RWPE1 (cell line): ENCODE results near the gene REXO4.

ENCODE experiments used
- CTCF ChIA-PET: fragments of 350-600 bp; sonication (Branson Sonifier 250); formaldehyde crosslinking; extraction: SDS; loops from one replicate; lab custom pipeline; 2021; lab: Yijun Ruan, JAX
- POLR2A ChIA-PET: fragments of 400-600 bp; formaldehyde crosslinking; extraction: SDS; loops from one replicate; lab custom pipeline; 2020; ENCODE audit warnings: antibody characterized with exemption; ENCODE audit not compliant: low non-redundant PET; lab: Yijun Ruan, JAX
- DNase-seq: peaks from one replicate; pipeline ENCODE4 v3.0.0; 2012; ENCODE audit warnings: low spot score
- H3K27ac ChIP-seq: fragments of 450-650 bp; 2 replicates; pipeline ENCODE4 v1.5.1; 2017
- CTCF ChIP-seq: fragments of 450-650 bp; conservative IDR thresholded peaks from 2 replicates; pipeline ENCODE4 v1.5.1; 2017; ENCODE audit warnings: low read depth, mild to moderate bottlenecking

Gene REXO4

DNA sequence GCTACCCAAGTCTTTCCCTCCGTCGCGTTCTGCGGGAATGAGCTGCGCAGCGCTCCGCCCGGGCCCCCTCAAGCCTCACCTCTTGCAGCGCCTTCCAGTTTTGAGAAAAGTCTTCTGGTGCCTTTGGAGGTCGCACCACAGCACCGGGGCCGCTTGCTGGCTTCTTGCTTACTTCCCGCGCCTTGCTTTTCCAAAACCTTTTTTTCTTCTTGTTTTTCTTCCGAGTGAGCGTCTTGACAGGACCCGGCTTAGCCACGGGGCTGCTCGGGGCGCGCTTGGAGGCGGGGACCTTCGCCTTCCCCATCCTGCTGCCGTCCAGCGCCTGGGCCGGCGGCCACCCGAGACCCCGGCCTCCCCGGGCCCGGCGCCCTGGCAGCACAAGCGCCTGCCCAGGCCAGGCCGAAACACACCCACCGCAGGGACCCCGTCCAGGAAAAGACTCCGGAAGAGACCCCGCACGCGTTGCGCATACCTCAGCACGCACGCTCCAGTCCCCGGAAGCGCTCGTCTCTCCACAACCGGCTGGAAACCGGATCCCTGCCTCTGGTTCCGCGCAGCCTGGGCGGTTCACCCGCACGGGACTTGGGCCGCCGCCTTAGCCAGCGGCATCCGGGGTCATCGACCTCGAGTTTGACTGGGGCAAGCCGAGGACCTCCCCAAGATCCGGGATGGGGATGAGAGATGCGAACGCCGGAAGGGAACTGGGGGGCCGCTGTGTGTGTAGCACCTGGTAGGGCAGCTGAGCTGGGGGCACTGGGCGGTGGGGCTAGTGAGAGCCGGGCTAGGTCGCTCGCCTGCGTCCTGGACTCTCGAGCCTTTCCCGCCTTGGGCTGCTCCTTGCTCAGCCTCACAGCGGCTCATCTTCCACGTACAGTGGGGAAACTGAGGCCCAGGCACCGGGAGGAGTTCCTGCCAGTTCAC is at the start of gene REXO4:
TSS of gene REXO4 (minus strand) at position 470 of the 921 bp plus-strand sequence. CDS start at position 304, 166 bp downstream.
- peak; percentile 95 for DNase-seq
- H3K27ac ChIP-seq: peak within 1 kb of the TSS; percentile 88
- no peak for TF ChIP-seq CTCF
- CTCF ChIA-PET: interaction anchor here (0.6 kb wide), 1 partner anchor 46 kb away, joined by 4 read pairs; no protein-coding TSS in a partner anchor
- POLR2A ChIA-PET: interaction anchor here (0.5 to 1.0 kb wide), 3 partner anchors 41 to 578 kb away, joined by 3 to 6 read pairs (median 5); no protein-coding TSS in a partner anchor

- TF ChIP-seq CTCF: no peak
- H3K27ac ChIP-seq: no peak overlapping the region
- POLR2A ChIA-PET: no interaction called here
- CTCF ChIA-PET: no interaction called here
- no peak for DNase-seq
Observed at GRCh38 chr9:133467101-133467500, 49.3 kb upstream of the REXO4 start.

GRCh38 chr9:133465984-133466383 is 48.2 kb upstream of the REXO4 start:
- DNase-seq: no peak
- ChIA-PET POLR2A (interaction anchor here (0.6 kb wide), 1 partner anchor 65 kb away, joined by 9 read pairs; no protein-coding TSS in a partner anchor), CTCF (interaction anchor here (0.6 to 1.2 kb wide), 3 partner anchors 21 to 70 kb away, joined by 3 to 4 read pairs (median 3); no protein-coding TSS in a partner anchor)
- no peak for TF ChIP-seq CTCF
- no peak overlapping the region for H3K27ac ChIP-seq

DNA sequence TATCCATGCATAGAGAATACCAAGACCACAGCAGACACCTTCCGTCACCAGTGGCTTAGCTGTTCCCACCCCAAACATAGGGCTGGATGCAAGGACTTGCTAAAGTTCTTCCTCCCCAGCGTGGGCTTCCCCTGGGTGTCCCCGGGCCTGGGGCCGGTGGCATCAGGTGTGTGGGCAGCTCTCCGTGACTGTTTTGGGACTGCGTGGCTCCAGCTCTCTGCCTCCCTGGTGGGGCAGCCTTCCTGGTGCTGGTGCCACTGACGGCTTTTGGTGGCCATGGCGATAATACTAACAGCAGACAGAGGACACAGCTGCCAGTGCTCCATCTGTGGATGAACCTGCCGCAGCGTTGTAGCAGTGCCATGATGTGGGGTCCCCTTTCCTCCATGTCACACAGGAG is 46.8 kb upstream of the REXO4 start:
- no peak for TF ChIP-seq CTCF
- CTCF ChIA-PET: interaction anchor here (1.2 kb wide), 2 partner anchors 9 to 22 kb away, joined by 3 read pairs; no protein-coding TSS in a partner anchor
- H3K27ac ChIP-seq: no peak overlapping the region
- DNase-seq: no peak
- POLR2A ChIA-PET: no interaction called here

DNA sequence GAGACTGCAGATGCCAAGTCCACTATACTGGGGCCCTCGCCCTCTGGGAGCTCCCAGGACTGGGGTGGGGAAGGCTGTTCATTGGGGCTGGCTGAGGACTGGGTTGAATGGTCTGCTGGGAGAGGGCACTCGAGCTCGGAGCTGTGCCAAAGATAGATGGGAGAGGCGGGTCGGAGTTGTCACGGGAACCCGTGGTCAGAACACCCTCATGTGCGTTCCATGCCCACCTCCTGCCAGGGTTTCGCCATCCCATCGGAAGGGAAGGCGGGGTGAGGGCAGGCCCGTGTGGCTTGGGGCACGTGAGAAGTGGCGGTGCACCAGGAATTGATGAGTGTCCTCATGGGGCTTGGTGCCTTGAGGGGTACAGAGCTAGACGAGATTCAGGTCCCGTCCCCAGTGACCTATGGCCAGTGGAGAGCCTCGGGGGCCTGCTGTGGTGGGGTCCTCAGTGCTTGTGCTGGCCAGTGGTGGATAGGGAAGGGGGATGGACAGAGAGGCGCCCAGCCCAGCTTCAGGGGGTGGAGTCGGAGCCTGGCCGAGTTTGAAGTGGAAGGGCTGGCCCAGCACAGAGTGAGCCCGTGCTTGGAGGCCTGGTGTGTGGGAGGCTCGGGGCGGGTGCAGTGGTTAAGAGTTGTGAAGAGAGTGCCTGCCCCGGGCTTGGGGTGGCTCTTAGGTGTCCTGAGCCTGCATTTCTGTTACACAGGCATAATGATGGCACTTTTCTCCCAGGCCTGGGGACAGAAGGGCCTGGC is 46.2 kb upstream of the REXO4 start:
- TF ChIP-seq CTCF: no peak
- DNase-seq: no peak
- H3K27ac ChIP-seq: no peak overlapping the region
- CTCF ChIA-PET: interaction anchor here (0.6 to 1.2 kb wide), 3 partner anchors 9 to 63 kb away, joined by 3 read pairs; no protein-coding TSS in a partner anchor
- POLR2A ChIA-PET: no interaction called here
